IPS DF 6.9 (cell line): ENCODE measurements around the gene OR1C1.
"Not testable (repeated sequence)": the region's sequence is repeated elsewhere in the genome, so short reads cannot be mapped to it uniquely, and the experiment has no call there.

Experiments used
- DNase-seq: peaks from one replicate; pipeline ENCODE4 v3.0.0-alpha.2; 2013; ENCODE audit warnings: low read depth, low spot score
- H3K27ac ChIP-seq: one replicate; pipeline ENCODE4 v1.5.1; 2013; ENCODE audit warnings: low read length, control low read depth
- H3K27me3 ChIP-seq: 2 replicates; pipeline ENCODE4 v1.6.1; 2013; ENCODE audit warnings: mild to moderate bottlenecking, low read length; ENCODE audit not compliant: control insufficient read depth, insufficient read depth
- H3K36me3 ChIP-seq: 2 replicates; pipeline ENCODE4 v1.6.1; 2013; ENCODE audit warnings: low read length; ENCODE audit not compliant: control insufficient read depth, insufficient read depth
- H3K4me1 ChIP-seq: 2 replicates; pipeline ENCODE4 v1.6.1; 2013; ENCODE audit warnings: low read length; ENCODE audit not compliant: control insufficient read depth, insufficient read depth
- H3K4me3 ChIP-seq: 2 replicates; pipeline ENCODE4 v1.5.1; 2013; ENCODE audit warnings: mild to moderate bottlenecking, low read length
- H3K9me3 ChIP-seq: 2 replicates; pipeline ENCODE4 v1.6.1; 2013; ENCODE audit warnings: low read length, inconsistent platforms; ENCODE audit not compliant: control insufficient read depth, insufficient read depth
- WGBS: extraction: QIAGEN DNeasy Blood & Tissue Kit; methylation state at CpG from one replicate; pipeline ENCODE4 v1.1.7; 2013; ENCODE audit warnings: mixed read lengths, missing lambda C conversion rate; ENCODE audit not compliant: insufficient read length, insufficient coverage; 5-methylcytosine and 5-hydroxymethylcytosine counted together

OR1C1 gene

GRCh38 chr1:247738315-247738714 is 22.0 kb downstream of the OR1C1 start, which contains the start of gene OR14K1:
OR14K1 (plus strand) TSS chr1:247738615; CDS start chr1:247738615, 0 bp downstream.
- no peak for DNase-seq

GRCh38 chr1:247721222-247721621 is 39.1 kb downstream of the OR1C1 start:
- no CpG with 5 or more reads among the region's 4 CpGs for WGBS
- no peaks in the 10 kb centered on the region for H3K36me3 ChIP-seq
- H3K4me1 ChIP-seq: no peaks in the 10 kb centered on the region
- no peak overlapping the region for H3K4me3 ChIP-seq
- DNase-seq: no peak
- H3K27ac ChIP-seq: no peak overlapping the region
- no peaks in the 10 kb centered on the region for H3K9me3 ChIP-seq
- no peaks in the 10 kb centered on the region for H3K27me3 ChIP-seq

More at GRCh38 chr1:247738315-247738714, 22.0 kb downstream of the OR1C1 start, which contains the start of gene OR14K1:
- no peaks in the 10 kb centered on the region for H3K27me3 ChIP-seq
- H3K36me3 ChIP-seq: no peaks in the 10 kb centered on the region
- H3K4me3 ChIP-seq: no peak within 1 kb of the TSS
- H3K4me1 ChIP-seq: no peaks in the 10 kb centered on the region; the same call in 1 of the 2 replicates
- H3K27ac ChIP-seq: no peak within 1 kb of the TSS
- H3K9me3 ChIP-seq: no peaks in the 10 kb centered on the region
- no CpG with 5 or more reads among the region's 1 CpG for WGBS

- Histone ChIP-seq H3K9me3 (no peaks in the 10 kb centered on the region), H3K27ac (no peak within 1 kb of the TSS), H3K4me1 (no peaks in the 10 kb centered on the region), H3K27me3 (no peaks in the 10 kb centered on the region), H3K36me3 (no peaks in the 10 kb centered on the region), H3K4me3 (no peak within 1 kb of the TSS)
- no CpG with 5 or more reads among the region's 3 CpGs for WGBS
- DNase-seq: no peak
Measured at GRCh38 chr1:247716546-247716945, 43.8 kb downstream of the OR1C1 start, which contains the start of gene OR6F1. OR6F1 (minus strand) TSS chr1:247716646; CDS start chr1:247712755, 3,891 bp downstream.

GRCh38 chr1:247713753-247714152 is 46.6 kb downstream of the OR1C1 start:
- H3K4me1 ChIP-seq: no peaks in the 10 kb centered on the region
- no peaks in the 10 kb centered on the region for H3K36me3 ChIP-seq
- H3K9me3 ChIP-seq: no peaks in the 10 kb centered on the region
- WGBS: no CpG with 5 or more reads among the region's 7 CpGs
- no peak overlapping the region for H3K27ac ChIP-seq
- DNase-seq: no peak
- H3K27me3 ChIP-seq: no peaks in the 10 kb centered on the region
- no peak overlapping the region for H3K4me3 ChIP-seq

GRCh38 chr1:247710681-247711080 is 49.7 kb downstream of the OR1C1 start:
- H3K9me3 ChIP-seq, H3K4me1 ChIP-seq, DNase-seq, H3K27ac ChIP-seq, H3K4me3 ChIP-seq, H3K27me3 ChIP-seq, H3K36me3 ChIP-seq: not testable (repeated sequence)
- WGBS: no CpG with 5 or more reads among the region's 8 CpGs
